Activated CD4-positive, alpha-beta T cell treated with anti-CD3 and anti-CD28 coated beads for 36 hours (primary cell): ENCODE measurements around the gene CPED1. TPM values are rescaled to one million over a fixed set of nuclear protein-coding genes. Genes with fewer than 3 reads are reported as not detected.
"Not testable (repeated sequence)": the region's sequence is repeated elsewhere in the genome, so short reads cannot be mapped to it uniquely, and the experiment has no call there.

Experiments used
- ATAC-seq: fragments of 200-7000 bp; cut with Tn5 transposase; one replicate; pipeline ENCODE4 v1.10.0; 2021; ENCODE audit warnings: mild to moderate bottlenecking, moderate library complexity
- CTCF ChIA-PET: fragments of 350-600 bp; sonication (Branson Sonifier 250); formaldehyde crosslinking; loops from one replicate; lab custom pipeline; 2021; ENCODE audit warnings: antibody characterized with exemption; lab: Charles Lee
- POLR2A ChIA-PET: fragments of 350-600 bp; sonication (Branson Sonifier 250); formaldehyde crosslinking; loops from one replicate; lab custom pipeline; 2021; ENCODE audit warnings: antibody characterized with exemption, inconsistent platforms; lab: Charles Lee
- DNase-seq: peaks from one replicate; pipeline ENCODE4 v3.0.0-alpha.2; 2020
- H3K27ac Mint-ChIP-seq: one replicate; pipeline ENCODE4 v1.8.0; 2021; ENCODE audit warnings: mixed read lengths
- H3K27me3 Mint-ChIP-seq: one replicate; pipeline ENCODE4 v1.8.0; 2021; ENCODE audit warnings: mixed read lengths
- H3K36me3 Mint-ChIP-seq: one replicate; pipeline ENCODE4 v1.8.0; 2021; ENCODE audit warnings: low read depth, mixed read lengths
- H3K4me1 Mint-ChIP-seq: one replicate; pipeline ENCODE4 v1.8.0; 2021; ENCODE audit warnings: mixed read lengths
- H3K4me3 Mint-ChIP-seq: one replicate; pipeline ENCODE4 v1.8.0; 2021; ENCODE audit warnings: mild to moderate bottlenecking, moderate library complexity, mixed read lengths
- H3K9me3 Mint-ChIP-seq: one replicate; pipeline ENCODE4 v1.8.0; 2021; ENCODE audit warnings: low read depth, mixed read lengths
- intact Hi-C, 2 experiments: fragments of 100-400 bp; cut with DNase I in 1 of 2; cut with micrococcal nuclease in 1 of 2; formaldehyde crosslinking; loops; one replicate each; pipeline versions ENCODE4 v1.14.2 to v1.15.1; 2022 to 2024; cut with DNase I, micrococcal nuclease
- total RNA-seq, 2 experiments: library from RNA; stranded (reverse); gene quantifications; one replicate each; pipeline ENCODE4 v1.2.3, GENCODE V29; 2021

Gene CPED1
- total RNA-seq, 2 experiments from 2014 or later, result not detected

- ATAC-seq (peak; percentile 47), DNase-seq (no peak)
- no peak overlapping the region for H3K27ac Mint-ChIP-seq
- intact Hi-C loops, result no loop called here
- H3K4me1 Mint-ChIP-seq, result peaks cover 6% of the 10 kb centered on the region
- CTCF ChIA-PET, result no interaction called here
- H3K27me3 Mint-ChIP-seq, result peaks cover 11% of the 10 kb centered on the region
- H3K9me3 Mint-ChIP-seq, result no peaks in the 10 kb centered on the region
- H3K4me3 Mint-ChIP-seq, result no peak overlapping the region
- POLR2A ChIA-PET, result no interaction called here
- H3K36me3 Mint-ChIP-seq, result no peaks in the 10 kb centered on the region
Observed at GRCh38 chr7:121178869-121179497, 190.5 kb downstream of the CPED1 start.

DNA sequence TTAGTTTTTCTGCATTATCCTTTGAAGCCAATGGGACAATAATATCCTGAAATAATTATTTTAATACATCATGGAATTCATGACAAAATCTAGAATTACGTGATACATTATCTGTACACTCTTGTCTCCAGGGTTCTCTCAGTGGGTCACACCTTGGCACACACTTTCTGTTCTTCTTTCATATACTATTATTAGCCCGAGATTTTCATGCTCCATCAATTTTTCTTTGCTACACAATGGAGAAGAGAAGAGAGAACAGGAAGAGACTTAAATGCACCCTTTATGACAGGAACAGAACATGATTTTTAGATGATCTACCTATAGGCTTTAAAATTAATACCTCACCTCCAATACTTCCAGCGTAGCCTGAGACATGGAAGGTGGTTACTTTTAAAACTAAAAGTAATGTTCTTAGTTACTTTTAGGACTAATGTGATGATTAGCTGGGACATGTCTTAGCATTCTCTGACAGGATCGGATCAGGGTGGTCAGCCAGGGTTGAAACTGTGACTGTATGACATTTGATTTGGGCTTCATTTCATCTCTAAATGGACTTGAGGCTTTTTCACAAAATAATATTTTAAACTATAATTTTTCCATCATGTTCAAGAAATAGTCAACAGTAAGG, 192.0 kb downstream of the CPED1 start:
- DNase-seq (no peak), ATAC-seq (no peak)
- no peak overlapping the region for H3K27ac Mint-ChIP-seq
- peaks cover 6% of the 10 kb centered on the region for H3K4me1 Mint-ChIP-seq
- H3K9me3 Mint-ChIP-seq, result no peaks in the 10 kb centered on the region
- POLR2A ChIA-PET, result no interaction called here
- no peak overlapping the region for H3K4me3 Mint-ChIP-seq
- CTCF ChIA-PET, result interaction anchor here (0.6 to 1.2 kb wide), 2 partner anchors 20 to 427 kb away, joined by 3 to 5 read pairs; no protein-coding TSS in a partner anchor
- intact Hi-C loops, result no loop called here
- no peaks in the 10 kb centered on the region for H3K36me3 Mint-ChIP-seq
- peaks cover 5% of the 10 kb centered on the region for H3K27me3 Mint-ChIP-seq

GRCh38 chr7:121181357-121181756, 192.8 kb downstream of the CPED1 start:
- peaks cover 6% of the 10 kb centered on the region for H3K4me1 Mint-ChIP-seq
- no peak overlapping the region for H3K27ac Mint-ChIP-seq
- H3K36me3 Mint-ChIP-seq, result no peaks in the 10 kb centered on the region
- intact Hi-C loops, result no loop called here
- no peak for DNase-seq
- no peaks in the 10 kb centered on the region for H3K9me3 Mint-ChIP-seq
- peaks cover 3% of the 10 kb centered on the region for H3K27me3 Mint-ChIP-seq
- ATAC-seq, result no peak
- ChIA-PET POLR2A (no interaction called here), CTCF (interaction anchor here (0.6 kb wide), 1 partner anchor 426 kb away, joined by 3 read pairs; no protein-coding TSS in a partner anchor)
- no peak overlapping the region for H3K4me3 Mint-ChIP-seq

- H3K4me1 Mint-ChIP-seq, result peaks cover 6% of the 10 kb centered on the region
- intact Hi-C loops, result no loop called here
- no peak for ATAC-seq
- H3K27me3 Mint-ChIP-seq, result peaks cover 2% of the 10 kb centered on the region
- POLR2A ChIA-PET, result no interaction called here
- H3K36me3 Mint-ChIP-seq, result no peaks in the 10 kb centered on the region
- no peak overlapping the region for H3K27ac Mint-ChIP-seq
- no peak overlapping the region for H3K4me3 Mint-ChIP-seq
- CTCF ChIA-PET, result no interaction called here
- DNase-seq, result no peak
- no peaks in the 10 kb centered on the region for H3K9me3 Mint-ChIP-seq
Observed at GRCh38 chr7:121182281-121182680, 193.8 kb downstream of the CPED1 start.

DNA sequence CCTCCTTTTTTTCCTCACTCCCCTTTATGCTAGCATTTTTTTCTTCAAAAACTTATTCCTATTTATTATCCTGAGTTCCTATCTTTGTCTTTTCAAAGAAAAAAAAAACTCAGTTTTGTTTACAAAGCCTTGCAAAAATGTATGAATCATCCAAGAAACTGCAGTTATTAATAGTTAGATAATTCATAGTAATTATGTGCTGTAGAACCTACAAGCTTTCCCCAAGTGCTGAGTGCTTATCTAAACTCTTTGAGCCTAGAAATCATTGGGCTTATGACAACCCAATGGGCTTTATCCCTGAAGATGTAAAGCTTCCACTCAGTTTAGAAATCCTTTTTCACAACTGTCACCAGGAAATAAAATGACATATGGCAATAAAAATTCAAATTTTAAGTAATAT, 194.4 kb downstream of the CPED1 start:
- intact Hi-C loops, result no loop called here
- no peak for ATAC-seq
- DNase-seq, result no peak
- ChIA-PET CTCF (no interaction called here), POLR2A (no interaction called here)
- H3K36me3 Mint-ChIP-seq, result no peaks in the 10 kb centered on the region
- no peak overlapping the region for H3K4me3 Mint-ChIP-seq
- H3K9me3 Mint-ChIP-seq, result no peaks in the 10 kb centered on the region
- peaks cover 6% of the 10 kb centered on the region for H3K4me1 Mint-ChIP-seq
- H3K27me3 Mint-ChIP-seq, result peaks cover 2% of the 10 kb centered on the region
- no peak overlapping the region for H3K27ac Mint-ChIP-seq

- POLR2A ChIA-PET, H3K27me3 Mint-ChIP-seq, ATAC-seq, H3K36me3 Mint-ChIP-seq, H3K4me3 Mint-ChIP-seq, DNase-seq, intact Hi-C loops, CTCF ChIA-PET, H3K9me3 Mint-ChIP-seq, H3K4me1 Mint-ChIP-seq, H3K27ac Mint-ChIP-seq: not testable (repeated sequence)
Observed at GRCh38 chr7:121183883-121184282, 195.4 kb downstream of the CPED1 start.

GRCh38 chr7:121186746-121187145, 198.2 kb downstream of the CPED1 start:
- Mint-ChIP-seq H3K9me3 (peaks cover 4% of the 10 kb centered on the region), H3K4me3 (no peak overlapping the region), H3K27me3 (peaks cover 5% of the 10 kb centered on the region), H3K27ac (no peak overlapping the region), H3K36me3 (no peaks in the 10 kb centered on the region), H3K4me1 (no peaks in the 10 kb centered on the region)
- DNase-seq, result no peak
- ATAC-seq, result no peak
- CTCF ChIA-PET, result no interaction called here
- intact Hi-C loops, result no loop called here
- POLR2A ChIA-PET, result no interaction called here

DNA sequence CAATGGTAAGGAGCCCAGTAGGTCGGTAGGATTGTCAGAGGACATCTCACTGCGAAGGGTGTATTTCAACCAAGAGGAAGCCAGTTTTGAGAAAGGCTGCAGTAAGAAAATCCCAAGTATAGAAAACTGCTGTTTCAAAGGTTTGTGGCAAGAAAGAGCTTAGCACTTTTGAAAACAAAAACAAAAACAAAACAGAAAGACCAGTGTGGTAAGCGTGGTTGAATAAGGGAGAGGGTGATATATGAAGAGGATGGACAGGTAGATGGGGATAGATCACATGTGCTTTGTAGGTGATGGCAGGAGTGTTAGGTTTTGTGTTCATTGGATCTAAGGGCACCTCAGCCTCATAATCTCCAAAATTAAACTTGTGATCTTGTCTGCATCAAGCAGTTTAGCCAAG, 198.7 kb downstream of the CPED1 start:
- no peak for ATAC-seq

DNA sequence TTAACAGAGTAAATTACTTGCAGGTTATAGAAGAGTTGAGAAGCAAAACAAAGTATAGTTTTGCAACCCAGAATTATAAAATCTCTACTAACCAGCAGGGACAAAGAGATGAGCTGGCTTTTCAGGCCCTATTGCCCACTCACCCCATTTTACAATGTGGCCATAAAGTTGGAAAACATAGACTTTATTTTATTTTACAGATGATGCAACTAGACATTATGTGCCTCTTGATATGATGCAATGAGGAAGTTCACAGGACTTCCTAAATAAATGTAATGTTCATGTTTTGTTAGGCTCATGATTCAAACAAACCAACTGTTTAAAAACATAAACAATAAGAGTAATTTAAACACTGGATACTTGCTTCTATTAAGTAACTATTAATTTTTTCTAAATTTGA, 199.2 kb downstream of the CPED1 start:
- intact Hi-C loops, result no loop called here
- no peak for ATAC-seq
- DNase-seq, result no peak
- H3K4me3 Mint-ChIP-seq, result no peak overlapping the region
- peaks cover 4% of the 10 kb centered on the region for H3K9me3 Mint-ChIP-seq
- no peaks in the 10 kb centered on the region for H3K4me1 Mint-ChIP-seq
- no peak overlapping the region for H3K27ac Mint-ChIP-seq
- peaks cover 5% of the 10 kb centered on the region for H3K27me3 Mint-ChIP-seq
- H3K36me3 Mint-ChIP-seq, result no peaks in the 10 kb centered on the region
- ChIA-PET POLR2A (no interaction called here), CTCF (no interaction called here)

More for the DNA sequence above, 198.7 kb downstream of the CPED1 start:
- peaks cover 4% of the 10 kb centered on the region for H3K9me3 Mint-ChIP-seq
- intact Hi-C loops, result no loop called here
- DNase-seq, result no peak
- H3K36me3 Mint-ChIP-seq, result no peaks in the 10 kb centered on the region
- ChIA-PET POLR2A (no interaction called here), CTCF (no interaction called here)
- no peak overlapping the region for H3K4me3 Mint-ChIP-seq
- no peak overlapping the region for H3K27ac Mint-ChIP-seq
- H3K4me1 Mint-ChIP-seq, result no peaks in the 10 kb centered on the region
- peaks cover 5% of the 10 kb centered on the region for H3K27me3 Mint-ChIP-seq

DNA sequence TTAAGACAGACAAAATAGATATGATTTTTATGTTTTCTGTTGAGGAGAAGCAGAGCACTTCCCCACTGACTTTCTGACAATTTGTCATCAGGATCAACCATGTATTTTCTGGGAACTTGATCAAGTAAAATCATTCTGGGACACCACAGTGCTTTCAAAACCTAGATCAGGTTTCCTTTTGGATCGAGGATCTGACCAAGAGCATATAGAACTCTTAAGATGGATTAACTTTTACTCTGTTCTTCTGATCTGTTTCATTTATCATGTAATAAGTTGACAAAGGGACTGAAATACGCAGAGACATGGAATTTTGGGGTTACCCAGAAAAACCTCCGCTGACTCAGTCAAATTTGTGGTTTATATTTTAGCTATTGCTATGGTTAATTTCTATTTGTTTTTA, 204.3 kb downstream of the CPED1 start:
- ChIA-PET CTCF (interaction anchor here (1.0 kb wide), 1 partner anchor 22 kb away, joined by 3 read pairs; no protein-coding TSS in a partner anchor), POLR2A (no interaction called here)
- H3K9me3 Mint-ChIP-seq, result peaks cover 4% of the 10 kb centered on the region
- DNase-seq (no peak), ATAC-seq (no peak)
- intact Hi-C loops, result no loop called here
- H3K4me1 Mint-ChIP-seq, result no peaks in the 10 kb centered on the region
- peaks cover 9% of the 10 kb centered on the region for H3K27me3 Mint-ChIP-seq
- H3K27ac Mint-ChIP-seq, result no peak overlapping the region
- H3K4me3 Mint-ChIP-seq, result no peak overlapping the region
- no peaks in the 10 kb centered on the region for H3K36me3 Mint-ChIP-seq

DNA sequence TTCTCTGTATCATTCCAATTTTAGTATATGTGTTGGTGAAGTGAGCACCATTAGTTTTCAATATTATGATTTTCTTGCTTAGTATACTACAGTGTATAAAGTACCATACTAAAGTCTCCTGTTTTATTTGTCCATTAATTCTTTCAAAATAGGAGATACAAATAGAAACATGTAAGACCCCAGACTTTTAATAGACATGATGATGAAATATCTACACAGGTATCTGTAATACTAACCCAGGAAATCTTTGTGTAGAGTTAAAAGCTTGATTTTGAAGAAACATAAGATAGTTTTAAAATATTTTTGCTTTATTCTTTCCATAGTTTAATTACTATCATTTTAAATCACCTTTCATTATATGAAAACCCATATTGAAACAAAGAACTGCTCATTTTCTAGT, 206.5 kb downstream of the CPED1 start:
- H3K27me3 Mint-ChIP-seq, result peaks cover 10% of the 10 kb centered on the region

GRCh38 chr7:121195874-121196273, 207.4 kb downstream of the CPED1 start:
- DNase-seq (no peak), ATAC-seq (no peak)
- no peak overlapping the region for H3K27ac Mint-ChIP-seq
- ChIA-PET POLR2A (interaction anchor here (0.6 kb wide), 1 partner anchor 27 kb away, joined by 3 read pairs; no protein-coding TSS in a partner anchor), CTCF (no interaction called here)
- H3K9me3 Mint-ChIP-seq, result no peaks in the 10 kb centered on the region
- intact Hi-C loops, result no loop called here
- H3K4me1 Mint-ChIP-seq, result no peaks in the 10 kb centered on the region
- H3K27me3 Mint-ChIP-seq, result peaks cover 10% of the 10 kb centered on the region
- H3K36me3 Mint-ChIP-seq, result no peaks in the 10 kb centered on the region
- no peak overlapping the region for H3K4me3 Mint-ChIP-seq

More for the DNA sequence above, 206.5 kb downstream of the CPED1 start:
- Mint-ChIP-seq H3K27ac (no peak overlapping the region), H3K4me3 (no peak overlapping the region), H3K4me1 (no peaks in the 10 kb centered on the region), H3K36me3 (no peaks in the 10 kb centered on the region), H3K9me3 (no peaks in the 10 kb centered on the region)
- POLR2A ChIA-PET, result no interaction called here
- intact Hi-C loops, result no loop called here
- no peak for DNase-seq
- ATAC-seq, result no peak
- CTCF ChIA-PET, result no interaction called here
